Measurements from ENCODE around the gene NAA60.

DNA sequence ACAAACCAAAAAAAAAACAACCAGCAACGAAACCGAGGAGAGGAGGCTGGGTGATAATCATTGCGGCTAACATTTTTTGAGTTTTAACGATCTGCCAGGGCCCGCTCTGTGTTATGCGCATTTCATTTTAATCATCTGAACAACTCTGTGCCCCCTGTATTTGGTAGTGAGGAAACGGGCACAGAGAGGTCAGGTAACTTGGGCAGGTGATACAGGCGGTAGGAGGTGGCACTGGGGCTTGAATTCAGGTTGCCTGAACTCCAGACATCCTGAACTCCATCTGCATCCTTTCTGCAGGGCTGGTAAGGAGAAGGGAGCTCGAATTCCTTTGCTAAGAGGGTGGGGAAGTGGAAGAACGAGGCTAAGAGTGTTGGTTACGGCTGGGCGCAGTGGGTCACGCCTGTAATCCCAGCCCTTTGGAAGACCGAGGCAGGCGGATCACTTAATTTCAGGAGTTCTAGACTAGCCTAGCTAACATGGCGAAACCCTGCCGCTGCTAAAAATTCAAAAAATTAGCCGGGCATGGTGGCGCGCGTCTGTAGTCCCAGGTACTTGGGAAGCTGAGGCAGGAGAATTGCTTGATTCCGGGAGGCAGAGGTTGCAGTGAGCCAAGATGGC lies 58.4 kb downstream of the NAA60 start:
- TF ChIP-seq ZNF644 (CRISPR knock-in tag; IDR thresholded peaks at IDR 0.05; ENCODE audit: low read depth) (no peak), KAT7 (CRISPR knock-in tag; IDR thresholded peaks at IDR 0.05; ENCODE audit: borderline replicate concordance) (no peak), ZC3H13 (CRISPR knock-in tag; IDR thresholded peaks at IDR 0.05) (no peak), POLR2A (IDR thresholded peaks at IDR 0.05; ENCODE audit: insufficient read depth in 1 of 2, low read depth in 2 of 2, low read length in 2 of 2) (no peak), CREB1 (IDR thresholded peaks at IDR 0.05) (no peak), CREB1 (CRISPR knock-in tag; IDR thresholded peaks at IDR 0.05) (no peak), ZNF510 (CRISPR knock-in tag; IDR thresholded peaks at IDR 0.05; ENCODE audit: low read depth) (no peak), ZNF12 (CRISPR knock-in tag; IDR thresholded peaks at IDR 0.05) (no peak), TGIF2 (CRISPR knock-in tag; IDR thresholded peaks at IDR 0.05) (no peak), ZFY (CRISPR knock-in tag; IDR thresholded peaks at IDR 0.05) (no peak), SMAD1 (CRISPR knock-in tag; IDR thresholded peaks at IDR 0.05; ENCODE audit: borderline replicate concordance, low read depth) (no peak), JUN (CRISPR knock-in tag; IDR thresholded peaks at IDR 0.05) (no peak), GABPA (IDR thresholded peaks at IDR 0.05; ENCODE audit: low read depth, low read length) (no peak), GABPA (CRISPR knock-in tag; IDR thresholded peaks at IDR 0.05; ENCODE audit: low read depth) (no peak)
- TF ChIP-seq, protein P1, sequence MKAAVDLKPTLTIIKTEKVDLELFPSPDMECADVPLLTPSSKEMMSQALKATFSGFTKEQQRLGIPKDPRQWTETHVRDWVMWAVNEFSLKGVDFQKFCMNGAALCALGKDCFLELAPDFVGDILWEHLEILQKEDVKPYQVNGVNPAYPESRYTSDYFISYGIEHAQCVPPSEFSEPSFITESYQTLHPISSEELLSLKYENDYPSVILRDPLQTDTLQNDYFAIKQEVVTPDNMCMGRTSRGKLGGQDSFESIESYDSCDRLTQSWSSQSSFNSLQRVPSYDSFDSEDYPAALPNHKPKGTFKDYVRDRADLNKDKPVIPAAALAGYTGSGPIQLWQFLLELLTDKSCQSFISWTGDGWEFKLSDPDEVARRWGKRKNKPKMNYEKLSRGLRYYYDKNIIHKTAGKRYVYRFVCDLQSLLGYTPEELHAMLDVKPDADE (CRISPR knock-in tag; IDR thresholded peaks at IDR 0.05) = no peak
- TF ChIP-seq, protein P2, sequence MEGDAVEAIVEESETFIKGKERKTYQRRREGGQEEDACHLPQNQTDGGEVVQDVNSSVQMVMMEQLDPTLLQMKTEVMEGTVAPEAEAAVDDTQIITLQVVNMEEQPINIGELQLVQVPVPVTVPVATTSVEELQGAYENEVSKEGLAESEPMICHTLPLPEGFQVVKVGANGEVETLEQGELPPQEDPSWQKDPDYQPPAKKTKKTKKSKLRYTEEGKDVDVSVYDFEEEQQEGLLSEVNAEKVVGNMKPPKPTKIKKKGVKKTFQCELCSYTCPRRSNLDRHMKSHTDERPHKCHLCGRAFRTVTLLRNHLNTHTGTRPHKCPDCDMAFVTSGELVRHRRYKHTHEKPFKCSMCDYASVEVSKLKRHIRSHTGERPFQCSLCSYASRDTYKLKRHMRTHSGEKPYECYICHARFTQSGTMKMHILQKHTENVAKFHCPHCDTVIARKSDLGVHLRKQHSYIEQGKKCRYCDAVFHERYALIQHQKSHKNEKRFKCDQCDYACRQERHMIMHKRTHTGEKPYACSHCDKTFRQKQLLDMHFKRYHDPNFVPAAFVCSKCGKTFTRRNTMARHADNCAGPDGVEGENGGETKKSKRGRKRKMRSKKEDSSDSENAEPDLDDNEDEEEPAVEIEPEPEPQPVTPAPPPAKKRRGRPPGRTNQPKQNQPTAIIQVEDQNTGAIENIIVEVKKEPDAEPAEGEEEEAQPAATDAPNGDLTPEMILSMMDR (CRISPR knock-in tag; IDR thresholded peaks at IDR 0.05) = no peak
